Adipocyte (in vitro differentiated cells): ENCODE measurements around the gene RGL3.
"Not testable (repeated sequence)": the region's sequence is repeated elsewhere in the genome, so short reads cannot be mapped to it uniquely, and the experiment has no call there.

Experiments used
- DNase-seq: peaks from one replicate; pipeline ENCODE4 v3.0.0-alpha.2; 2015; ENCODE audit warnings: low read depth
- H3K27me3 ChIP-seq: replicated peaks from 2 replicates; pipeline ENCODE4 v1.7.0; 2013; ENCODE audit warnings: mild to moderate bottlenecking, low read length, moderate library complexity; ENCODE audit not compliant: control insufficient read depth, insufficient read depth
- H3K36me3 ChIP-seq: 2 replicates; pipeline ENCODE4 v1.7.0; 2013; ENCODE audit warnings: low read length, mild to moderate bottlenecking, moderate library complexity; ENCODE audit not compliant: control insufficient read depth, insufficient read depth, severe bottlenecking
- H3K4me1 ChIP-seq: 2 replicates; pipeline ENCODE4 v1.7.0; 2013; ENCODE audit warnings: mild to moderate bottlenecking, low read length, moderate library complexity; ENCODE audit not compliant: control insufficient read depth, insufficient read depth
- H3K4me3 ChIP-seq: 2 replicates; pipeline ENCODE4 v1.7.0; 2013; ENCODE audit warnings: mild to moderate bottlenecking, low read length, moderate library complexity
- H3K9ac ChIP-seq: 2 replicates; pipeline ENCODE4 v1.7.0; 2013; ENCODE audit warnings: mild to moderate bottlenecking, low read length, moderate library complexity
- H3K9me3 ChIP-seq: 2 replicates; pipeline ENCODE4 v1.7.0; 2013; ENCODE audit warnings: mild to moderate bottlenecking, low read length, moderate library complexity; ENCODE audit not compliant: control insufficient read depth

RGL3 gene

GRCh38 chr19:11418549-11419506 is at the start of gene RGL3:
Gene RGL3, minus strand, starts transcription at chr19:11419314. Its CDS starts 36 bp downstream, at chr19:11419278.
- peak within 1 kb of the TSS; percentile 76 for H3K4me3 ChIP-seq
- peaks cover 49% of the 10 kb centered on the region for H3K27me3 ChIP-seq
- peak within 1 kb of the TSS; percentile 19 for H3K9ac ChIP-seq
- H3K9me3 ChIP-seq: no peaks in the 10 kb centered on the region
- H3K36me3 ChIP-seq: no peaks in the 10 kb centered on the region
- DNase-seq: peak; percentile 35
- H3K4me1 ChIP-seq: peaks cover 12% of the 10 kb centered on the region

- H3K4me1 ChIP-seq, H3K27me3 ChIP-seq, DNase-seq, H3K9ac ChIP-seq, H3K9me3 ChIP-seq, H3K4me3 ChIP-seq, H3K36me3 ChIP-seq: not testable (repeated sequence)
Measured at GRCh38 chr19:11468266-11468845, 49.2 kb upstream of the RGL3 start.

DNA sequence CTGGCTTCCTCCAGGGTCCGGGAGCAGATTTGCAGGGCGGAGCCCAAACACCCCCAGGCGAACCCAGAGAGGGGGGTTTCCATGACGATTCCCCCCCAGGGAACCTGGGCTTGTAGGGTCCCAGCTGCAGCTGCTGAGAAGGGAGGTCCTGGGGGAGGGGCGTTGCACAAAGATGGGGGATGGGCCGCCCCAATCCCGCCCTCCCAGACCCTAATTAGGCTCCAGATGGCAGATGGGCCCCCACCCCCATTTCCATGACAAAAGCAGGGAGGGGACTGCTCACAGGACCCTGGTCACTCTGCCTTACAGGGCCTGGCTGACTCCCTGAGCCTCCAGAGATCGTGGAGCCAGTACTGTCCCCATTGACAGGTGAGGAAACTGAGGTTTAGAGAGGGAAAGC is 46.5 kb upstream of the RGL3 start:
- H3K36me3 ChIP-seq: no peaks in the 10 kb centered on the region
- no peak overlapping the region for H3K4me3 ChIP-seq
- H3K9me3 ChIP-seq: no peaks in the 10 kb centered on the region

DNA sequence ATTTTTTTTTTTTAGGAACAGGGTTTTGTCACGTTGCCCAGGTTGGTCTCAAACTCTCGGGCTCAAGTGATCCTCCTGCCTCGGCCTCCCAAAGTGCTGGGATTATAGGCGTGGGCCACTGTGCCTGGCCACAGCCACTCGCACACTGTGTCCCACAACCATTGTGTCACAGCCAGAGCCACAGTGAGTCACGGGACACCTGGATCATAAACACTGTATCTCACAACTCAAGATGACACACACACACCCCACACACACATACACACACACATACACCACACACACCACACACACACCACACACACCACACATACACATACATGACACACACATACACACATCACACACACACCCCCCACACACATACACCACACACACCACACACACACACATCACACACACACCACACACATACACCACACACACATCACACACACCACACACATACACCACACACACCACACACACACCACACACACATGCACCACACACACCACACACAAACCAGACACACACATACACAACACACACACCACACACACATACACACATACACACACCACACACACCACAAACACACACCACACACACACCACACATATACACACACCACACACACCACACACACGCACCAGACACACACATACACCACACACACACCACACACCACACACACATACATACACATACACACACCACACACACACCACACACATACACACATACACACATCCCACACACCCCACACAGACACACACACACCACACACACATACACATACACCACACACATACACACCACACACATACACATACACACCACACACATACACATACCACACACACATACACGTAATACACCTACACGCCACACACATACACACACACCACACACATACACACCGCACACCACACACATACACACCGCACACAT is 45.5 kb upstream of the RGL3 start:
- Histone ChIP-seq H3K27me3 (peaks cover 9% of the 10 kb centered on the region), H3K4me3 (no peak overlapping the region), H3K9ac (no peak overlapping the region), H3K4me1 (no peaks in the 10 kb centered on the region), H3K9me3 (no peaks in the 10 kb centered on the region), H3K36me3 (no peaks in the 10 kb centered on the region)
- no peak for DNase-seq

More for the DNA sequence above, 46.5 kb upstream of the RGL3 start:
- no peaks in the 10 kb centered on the region for H3K4me1 ChIP-seq
- H3K27me3 ChIP-seq: peaks cover under 1% of the 10 kb centered on the region
- no peak overlapping the region for H3K9ac ChIP-seq
- DNase-seq: no peak

- no peaks in the 10 kb centered on the region for H3K9me3 ChIP-seq
- no peaks in the 10 kb centered on the region for H3K4me1 ChIP-seq
- no peak overlapping the region for H3K9ac ChIP-seq
- no peak overlapping the region for H3K4me3 ChIP-seq
- no peaks in the 10 kb centered on the region for H3K36me3 ChIP-seq
- H3K27me3 ChIP-seq: peaks cover 14% of the 10 kb centered on the region
- no peak for DNase-seq
Measured at GRCh38 chr19:11463391-11463790, 44.3 kb upstream of the RGL3 start.

- Histone ChIP-seq H3K9ac (no peak overlapping the region), H3K4me3 (no peak overlapping the region), H3K9me3 (no peaks in the 10 kb centered on the region), H3K4me1 (no peaks in the 10 kb centered on the region), H3K27me3 (peaks cover 27% of the 10 kb centered on the region), H3K36me3 (no peaks in the 10 kb centered on the region)
- DNase-seq: no peak
Measured at GRCh38 chr19:11461453-11461852, 42.3 kb upstream of the RGL3 start.

- Histone ChIP-seq H3K4me3 (no peak overlapping the region), H3K9ac (no peak overlapping the region), H3K9me3 (no peaks in the 10 kb centered on the region), H3K4me1 (no peaks in the 10 kb centered on the region), H3K27me3 (peaks cover 27% of the 10 kb centered on the region), H3K36me3 (no peaks in the 10 kb centered on the region)
- no peak for DNase-seq
Measured at GRCh38 chr19:11460207-11460606, 41.1 kb upstream of the RGL3 start.

- H3K4me3 ChIP-seq, DNase-seq, H3K4me1 ChIP-seq, H3K36me3 ChIP-seq, H3K9ac ChIP-seq, H3K9me3 ChIP-seq: not testable (repeated sequence)
- peaks cover 27% of the 10 kb centered on the region for H3K27me3 ChIP-seq
Measured at GRCh38 chr19:11458912-11459311, 39.8 kb upstream of the RGL3 start.

DNA sequence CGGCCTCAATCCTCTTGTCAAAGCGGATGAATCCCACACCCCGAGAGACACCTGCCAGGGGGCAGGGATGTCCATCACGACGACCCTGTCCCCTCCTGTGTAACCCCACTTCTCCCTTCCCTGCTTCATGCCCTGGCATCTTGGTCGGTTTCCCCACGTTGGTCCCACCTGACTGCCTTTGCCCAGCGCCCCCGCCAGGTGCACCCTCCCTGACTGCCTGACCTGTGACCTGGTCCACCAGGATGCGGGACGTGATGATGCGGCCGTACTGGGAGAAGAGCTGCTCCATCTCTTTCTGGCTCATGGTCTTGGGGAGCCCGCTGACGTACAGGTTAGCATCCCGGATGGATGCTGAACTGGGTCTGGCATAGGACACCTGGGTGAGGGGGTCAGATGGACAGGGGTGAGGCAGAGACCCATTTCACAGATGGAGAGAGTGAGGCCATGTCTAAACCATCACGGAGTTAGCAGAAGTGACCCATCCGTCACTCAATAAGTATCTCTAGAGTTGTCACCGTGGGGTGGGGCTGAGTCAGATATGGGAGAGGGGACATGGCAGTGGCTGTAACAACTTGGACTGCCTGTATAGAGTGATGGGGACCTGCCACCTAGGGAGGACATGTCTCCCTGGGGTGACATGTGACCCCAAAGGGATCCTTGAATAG is 39.3 kb upstream of the RGL3 start:
- Histone ChIP-seq H3K27me3 (peaks cover 27% of the 10 kb centered on the region), H3K4me1 (no peaks in the 10 kb centered on the region), H3K9me3 (no peaks in the 10 kb centered on the region), H3K36me3 (no peaks in the 10 kb centered on the region), H3K9ac (no peak overlapping the region), H3K4me3 (no peak overlapping the region)
- DNase-seq: no peak

DNA sequence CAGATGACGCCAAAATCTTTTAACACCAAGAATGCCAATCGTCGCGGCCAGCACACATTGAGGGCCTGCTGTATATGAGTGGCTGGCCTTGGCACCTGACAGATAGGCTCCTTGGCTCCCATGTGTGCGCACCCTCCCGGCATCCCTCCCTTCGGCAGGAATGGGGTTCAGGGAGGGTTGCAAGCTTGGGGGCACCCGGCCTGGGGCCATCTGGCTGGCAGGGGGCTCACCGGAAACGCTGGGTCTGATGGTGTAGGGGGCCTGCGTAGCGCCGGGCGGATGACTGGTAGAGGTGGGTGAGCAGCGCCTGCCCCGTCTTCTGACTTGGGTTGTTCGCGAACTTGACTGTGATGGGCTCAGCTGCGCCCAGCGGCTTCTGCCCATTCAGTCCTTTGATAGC is 38.7 kb upstream of the RGL3 start:
- no peaks in the 10 kb centered on the region for H3K36me3 ChIP-seq

More for the DNA sequence above, 38.7 kb upstream of the RGL3 start:
- H3K9ac ChIP-seq: no peak overlapping the region
- no peak for DNase-seq
- H3K4me3 ChIP-seq: no peak overlapping the region
- H3K27me3 ChIP-seq: peaks cover 27% of the 10 kb centered on the region
- no peaks in the 10 kb centered on the region for H3K9me3 ChIP-seq
- no peaks in the 10 kb centered on the region for H3K4me1 ChIP-seq
